Endothelial cell (in vitro differentiated cells): ENCODE measurements around the gene ECT2. TPM values are rescaled to one million over a fixed set of nuclear protein-coding genes. Genes with fewer than 3 reads are reported as not detected.

Experiments used
- DNase-seq: peaks from one replicate; pipeline ENCODE4 v3.0.0; 2021; ENCODE audit warnings: low spot score
- H3K27ac Mint-ChIP-seq: one replicate; pipeline ENCODE4 v1.8.0; 2021; ENCODE audit warnings: mixed read lengths, inconsistent platforms; ENCODE audit not compliant: unreplicated experiment
- H3K27me3 Mint-ChIP-seq: one replicate; pipeline ENCODE4 v1.8.0; 2021; ENCODE audit warnings: mild to moderate bottlenecking, moderate library complexity, mixed read lengths, inconsistent platforms; ENCODE audit not compliant: unreplicated experiment
- H3K36me3 Mint-ChIP-seq: one replicate; pipeline ENCODE4 v1.8.0; 2021; ENCODE audit warnings: mild to moderate bottlenecking, low read depth, mixed read lengths, inconsistent platforms; ENCODE audit not compliant: unreplicated experiment
- H3K4me1 Mint-ChIP-seq: one replicate; pipeline ENCODE4 v1.8.0; 2021; ENCODE audit warnings: mild to moderate bottlenecking, mixed read lengths, inconsistent platforms; ENCODE audit not compliant: unreplicated experiment
- H3K4me3 Mint-ChIP-seq: one replicate; pipeline ENCODE4 v1.8.0; 2021; ENCODE audit warnings: mild to moderate bottlenecking, mixed read lengths, inconsistent platforms; ENCODE audit not compliant: unreplicated experiment
- H3K9me3 Mint-ChIP-seq: one replicate; pipeline ENCODE4 v1.8.0; 2021; ENCODE audit warnings: mixed read lengths, inconsistent platforms; ENCODE audit not compliant: unreplicated experiment
- total RNA-seq: library from RNA; stranded (reverse); fragmentation: NEBNext Ultra II Directional; extraction: Animal tissue kit (Norgen Biotek cat#: 25700); gene quantifications from one replicate; pipeline ENCODE4 v1.2.1, GENCODE V29; 2021; ENCODE audit not compliant: unreplicated experiment
- TF ChIP-seq, protein P1 (sequence below): fragments of 200-600 bp; sonication (generic); IDR thresholded peaks from one replicate; pipeline ENCODE4 v1.5.0; 2021; ENCODE audit warnings: antibody characterized with exemption; ENCODE audit not compliant: unreplicated experiment

ECT2 gene
- total RNA-seq, 1 donor from 2014 or later: 18.0 TPM

DNA sequence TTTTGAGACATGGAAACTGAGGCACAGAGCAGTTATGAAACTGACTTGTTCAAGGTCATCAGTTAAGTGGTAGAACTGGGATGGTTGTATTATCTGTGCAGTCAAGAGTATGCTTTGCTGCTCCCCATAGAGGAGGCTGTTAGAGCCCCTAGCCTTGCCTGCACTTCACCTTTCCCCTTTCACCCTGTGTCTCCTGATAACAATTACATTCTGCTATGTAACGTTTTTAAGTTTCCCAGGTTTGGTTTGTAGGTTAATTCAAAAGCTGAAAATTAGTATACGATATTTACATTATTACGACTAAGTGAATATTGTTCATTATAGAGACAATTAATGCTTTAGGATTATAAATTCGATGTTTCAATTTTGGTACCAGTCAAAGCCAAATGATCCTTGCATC, 89.9 kb downstream of the ECT2 start:
- no peaks in the 10 kb centered on the region for H3K9me3 Mint-ChIP-seq
- no peaks in the 10 kb centered on the region for H3K36me3 Mint-ChIP-seq
- TF ChIP-seq, protein P1, sequence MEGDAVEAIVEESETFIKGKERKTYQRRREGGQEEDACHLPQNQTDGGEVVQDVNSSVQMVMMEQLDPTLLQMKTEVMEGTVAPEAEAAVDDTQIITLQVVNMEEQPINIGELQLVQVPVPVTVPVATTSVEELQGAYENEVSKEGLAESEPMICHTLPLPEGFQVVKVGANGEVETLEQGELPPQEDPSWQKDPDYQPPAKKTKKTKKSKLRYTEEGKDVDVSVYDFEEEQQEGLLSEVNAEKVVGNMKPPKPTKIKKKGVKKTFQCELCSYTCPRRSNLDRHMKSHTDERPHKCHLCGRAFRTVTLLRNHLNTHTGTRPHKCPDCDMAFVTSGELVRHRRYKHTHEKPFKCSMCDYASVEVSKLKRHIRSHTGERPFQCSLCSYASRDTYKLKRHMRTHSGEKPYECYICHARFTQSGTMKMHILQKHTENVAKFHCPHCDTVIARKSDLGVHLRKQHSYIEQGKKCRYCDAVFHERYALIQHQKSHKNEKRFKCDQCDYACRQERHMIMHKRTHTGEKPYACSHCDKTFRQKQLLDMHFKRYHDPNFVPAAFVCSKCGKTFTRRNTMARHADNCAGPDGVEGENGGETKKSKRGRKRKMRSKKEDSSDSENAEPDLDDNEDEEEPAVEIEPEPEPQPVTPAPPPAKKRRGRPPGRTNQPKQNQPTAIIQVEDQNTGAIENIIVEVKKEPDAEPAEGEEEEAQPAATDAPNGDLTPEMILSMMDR: no peak
- H3K27me3 Mint-ChIP-seq: peaks cover 2% of the 10 kb centered on the region
- H3K27ac Mint-ChIP-seq: no peak overlapping the region
- no peak overlapping the region for H3K4me3 Mint-ChIP-seq
- peaks cover 3% of the 10 kb centered on the region for H3K4me1 Mint-ChIP-seq
- DNase-seq: no peak

DNA sequence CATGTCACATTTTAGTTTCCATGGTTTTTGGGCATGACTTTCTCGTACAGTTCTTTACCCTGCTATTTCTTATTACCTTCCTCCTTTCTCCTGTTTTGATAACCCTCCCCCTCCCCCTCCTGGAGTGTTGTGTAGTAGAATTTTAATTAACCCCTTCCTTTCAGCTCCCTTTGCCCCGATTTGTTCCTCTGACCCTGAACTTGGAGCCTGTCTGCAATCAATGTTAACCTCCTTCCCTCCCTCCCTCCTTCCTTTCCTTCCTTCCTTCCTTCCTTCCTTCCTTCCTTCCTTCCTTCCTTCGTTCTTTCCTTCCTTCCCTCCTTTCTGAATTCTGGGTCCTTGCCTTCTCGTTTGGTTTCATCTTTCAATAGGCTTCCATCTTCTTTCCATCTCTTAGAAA, 90.4 kb downstream of the ECT2 start:
- TF ChIP-seq, protein P1: no peak
- Mint-ChIP-seq H3K4me1 (peaks cover 4% of the 10 kb centered on the region), H3K27ac (no peak overlapping the region), H3K4me3 (no peak overlapping the region), H3K9me3 (no peaks in the 10 kb centered on the region), H3K27me3 (peaks cover 2% of the 10 kb centered on the region), H3K36me3 (no peaks in the 10 kb centered on the region)
- DNase-seq: no peak

DNA sequence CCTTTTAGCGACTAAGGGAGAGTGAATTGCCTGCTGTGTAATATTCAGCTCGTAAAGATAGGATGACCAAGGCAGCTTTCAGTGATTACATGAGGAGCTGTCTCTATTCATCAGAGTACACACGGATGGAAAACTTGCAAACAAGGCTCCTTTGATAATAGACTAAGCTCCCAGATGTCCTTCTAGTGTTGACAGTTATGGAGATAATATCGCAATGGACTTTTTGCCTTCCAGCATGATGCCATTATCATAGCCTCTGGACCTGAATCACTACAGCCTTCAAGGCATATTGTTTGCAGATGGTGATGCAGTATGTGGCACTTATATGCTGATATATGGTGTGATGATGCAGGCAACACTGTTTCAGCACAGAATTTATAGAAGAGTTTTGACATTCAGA, 93.9 kb downstream of the ECT2 start:
- no peak for DNase-seq
- H3K36me3 Mint-ChIP-seq: peaks cover 3% of the 10 kb centered on the region
- TF ChIP-seq, protein P1: no peak
- no peak overlapping the region for H3K4me3 Mint-ChIP-seq
- no peak overlapping the region for H3K27ac Mint-ChIP-seq
- peaks cover 16% of the 10 kb centered on the region for H3K4me1 Mint-ChIP-seq
- H3K9me3 Mint-ChIP-seq: no peaks in the 10 kb centered on the region
- no peaks in the 10 kb centered on the region for H3K27me3 Mint-ChIP-seq

DNA sequence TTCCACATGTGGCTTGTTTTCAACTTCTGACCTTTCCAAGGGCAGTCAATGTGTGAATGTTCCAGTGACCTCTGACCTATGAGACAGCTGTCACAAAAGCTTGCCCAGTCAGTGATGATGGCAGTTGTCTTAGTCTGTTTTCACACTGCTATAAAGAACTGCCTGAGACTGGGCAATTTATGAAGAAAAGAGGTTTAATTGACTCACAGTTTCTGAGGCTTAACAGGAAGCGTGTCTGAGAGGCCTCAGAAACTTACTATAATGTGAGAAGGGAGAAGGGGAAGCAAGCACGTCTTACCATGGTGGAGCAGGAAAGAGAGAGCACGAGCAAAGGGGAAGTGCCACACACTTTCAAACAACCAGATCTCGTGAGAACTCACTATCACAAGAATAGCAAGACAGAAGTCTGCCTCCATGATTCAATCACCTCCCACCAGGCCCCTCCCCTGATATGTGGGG, 95.6 kb downstream of the ECT2 start:
- TF ChIP-seq, protein P1: no peak
- Mint-ChIP-seq H3K9me3 (no peaks in the 10 kb centered on the region), H3K27me3 (no peaks in the 10 kb centered on the region), H3K4me1 (peaks cover 14% of the 10 kb centered on the region), H3K4me3 (no peak overlapping the region), H3K27ac (no peak overlapping the region), H3K36me3 (peaks cover 3% of the 10 kb centered on the region)
- no peak for DNase-seq

DNA sequence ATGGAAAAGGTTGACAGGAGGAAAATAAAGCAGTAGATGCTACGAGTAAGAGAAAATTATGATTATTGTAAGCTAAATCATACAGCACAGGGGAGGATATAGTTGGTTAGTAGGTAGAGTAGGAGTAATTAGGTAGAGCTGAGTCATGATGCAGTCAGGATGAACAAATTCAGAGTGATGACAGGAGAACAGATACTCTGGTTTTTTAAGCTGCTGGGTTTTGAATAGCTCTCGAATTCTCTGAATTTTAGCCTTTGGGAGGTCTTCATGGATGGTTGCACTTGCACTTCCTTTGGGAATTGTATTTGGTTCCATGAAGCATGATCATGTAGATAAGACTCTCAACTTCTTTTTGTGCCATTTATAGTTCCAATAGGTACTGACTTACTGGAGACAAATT, 96.2 kb downstream of the ECT2 start:
- H3K9me3 Mint-ChIP-seq: no peaks in the 10 kb centered on the region
- peaks cover 3% of the 10 kb centered on the region for H3K36me3 Mint-ChIP-seq
- H3K4me1 Mint-ChIP-seq: peaks cover 12% of the 10 kb centered on the region
- H3K27ac Mint-ChIP-seq: no peak overlapping the region
- H3K4me3 Mint-ChIP-seq: no peak overlapping the region
- no peak for DNase-seq
- TF ChIP-seq, protein P1: no peak
- no peaks in the 10 kb centered on the region for H3K27me3 Mint-ChIP-seq
